Endodermal cell (in vitro differentiated cells): ENCODE results near the gene NRXN3. TPM values are rescaled to one million over a fixed set of nuclear protein-coding genes. Genes with fewer than 3 reads are reported as not detected.

Experiments used
- DNase-seq: peaks from one replicate; pipeline ENCODE4 v3.0.0-alpha.2; 2017
- H3K27ac ChIP-seq: 2 replicates; pipeline ENCODE4 v1.5.1; 2013; ENCODE audit warnings: mild to moderate bottlenecking, low read depth, low read length, moderate library complexity
- H3K27me3 ChIP-seq: 2 replicates; pipeline ENCODE4 v1.6.1; 2013; ENCODE audit warnings: mild to moderate bottlenecking, low read length, moderate library complexity; ENCODE audit not compliant: insufficient read depth, control insufficient read depth, poor library complexity, severe bottlenecking
- H3K36me3 ChIP-seq: 2 replicates; pipeline ENCODE4 v1.7.0; 2013; ENCODE audit warnings: mild to moderate bottlenecking, low read length, moderate library complexity; ENCODE audit not compliant: control insufficient read depth, insufficient read depth
- H3K4me1 ChIP-seq: one replicate; pipeline ENCODE4 v1.7.0; 2013; ENCODE audit warnings: low read length; ENCODE audit not compliant: control insufficient read depth, insufficient read depth
- H3K4me3 ChIP-seq: 2 replicates; pipeline ENCODE4 v1.5.1; 2013; ENCODE audit warnings: mild to moderate bottlenecking, low read length, moderate library complexity
- H3K9ac ChIP-seq: 2 replicates; pipeline ENCODE4 v1.6.1; 2013; ENCODE audit warnings: mild to moderate bottlenecking, low read length, moderate library complexity; ENCODE audit not compliant: poor library complexity, severe bottlenecking; ENCODE audit errors: extremely low read depth
- H3K9me3 ChIP-seq: 2 replicates; pipeline ENCODE4 v1.6.1; 2013; ENCODE audit warnings: mild to moderate bottlenecking, low read length, moderate library complexity; ENCODE audit not compliant: control insufficient read depth
- H3K27ac Mint-ChIP-seq: 2 replicates; pipeline ENCODE4 v1.8.0; 2020; ENCODE audit warnings: mixed read lengths
- H3K27me3 Mint-ChIP-seq: 2 replicates; pipeline ENCODE4 v1.8.0; 2021; ENCODE audit warnings: mild to moderate bottlenecking, mixed read lengths; ENCODE audit not compliant: insufficient read depth
- H3K36me3 Mint-ChIP-seq: 2 replicates; pipeline ENCODE4 v1.8.0; 2020; ENCODE audit warnings: low read depth, mixed read lengths
- H3K4me1 Mint-ChIP-seq: 2 replicates; pipeline ENCODE4 v1.8.0; 2020; ENCODE audit warnings: mixed read lengths
- H3K4me3 Mint-ChIP-seq: 2 replicates; pipeline ENCODE4 v1.8.0; 2020; ENCODE audit warnings: mild to moderate bottlenecking, moderate library complexity, mixed read lengths
- H3K9me3 Mint-ChIP-seq: 2 replicates; pipeline ENCODE4 v1.8.0; 2020; ENCODE audit warnings: mild to moderate bottlenecking, mixed read lengths
- CTCF ChIP-seq: fragments of 200-600 bp; sonication (generic); conservative IDR thresholded peaks from 2 replicates; pipeline ENCODE4 v1.5.0; 2021; ENCODE audit warnings: antibody characterized with exemption, mild to moderate bottlenecking
- WGBS, 2 experiments: methylation state at CpG; one replicate each; pipeline versions ENCODE4 v1.1.5 to v1.1.7; 2013; ENCODE audit warnings: missing lambda C conversion rate in 2 of 2, mixed read lengths in 1 of 2; ENCODE audit not compliant: insufficient coverage in 1 of 2, insufficient read length in 1 of 2; 5-methylcytosine and 5-hydroxymethylcytosine counted together
- total RNA-seq, 2 donors: library from RNA; stranded (reverse); fragmentation: NEBNext Ultra II Directional in 1 of 2; extraction: Animal tissue kit (Norgen Biotek cat#: 25700) in 1 of 2; gene quantifications; 2 replicates in 1 of 2; 3 replicates in 1 of 2; pipeline ENCODE4 v1.2.1, GENCODE V29; 2021

Gene NRXN3
- total RNA-seq, 2 donors from 2014 or later, result 20.9 to 21.4 TPM

GRCh38 chr14:79629411-79630287, 1459.5 kb downstream of the NRXN3 start:
- no peak overlapping the region for H3K4me3 ChIP-seq

DNA sequence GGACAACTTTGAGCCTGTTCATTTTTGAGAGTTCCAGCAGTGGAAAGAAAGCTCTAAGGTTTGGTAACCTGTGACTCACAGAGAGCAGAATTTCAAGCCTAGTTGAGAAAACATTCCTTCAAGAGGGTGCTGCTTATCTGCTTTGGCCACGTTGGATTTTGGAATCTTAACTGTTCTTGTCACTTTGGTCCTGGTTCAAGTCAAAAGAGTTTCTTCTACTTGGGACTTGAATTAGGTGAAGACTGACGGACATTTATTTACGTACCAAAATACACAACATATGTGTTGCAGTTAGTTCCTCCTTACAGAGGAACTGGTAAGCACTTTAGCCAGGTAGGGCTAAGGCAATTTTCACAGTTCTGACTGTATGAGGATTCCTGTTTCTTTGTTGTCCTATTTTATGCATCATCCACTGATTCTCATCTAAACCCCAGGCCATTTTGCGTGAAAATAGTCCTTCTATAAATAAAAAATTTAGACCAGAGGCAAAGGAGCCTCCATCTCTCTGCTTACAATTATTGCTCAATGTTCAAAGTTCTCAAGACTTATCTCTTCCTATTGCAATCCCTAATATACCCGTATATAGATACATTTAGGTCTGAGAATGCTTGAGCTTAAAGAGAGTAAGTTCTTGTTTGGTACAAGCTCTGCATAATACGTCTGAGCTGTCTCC, 1460.3 kb downstream of the NRXN3 start:
- Mint-ChIP-seq H3K27ac (no peak overlapping the region), H3K4me3 (no peak overlapping the region), H3K4me1 (peaks cover 8% of the 10 kb centered on the region), H3K36me3 (peaks cover 6% of the 10 kb centered on the region), H3K9me3 (peaks cover 12% of the 10 kb centered on the region), H3K27me3 (no peaks in the 10 kb centered on the region)
- Histone ChIP-seq H3K4me3 (no peak overlapping the region), H3K36me3 (no peaks in the 10 kb centered on the region), H3K27me3 (no peaks in the 10 kb centered on the region), H3K4me1 (no peaks in the 10 kb centered on the region), H3K9me3 (peaks cover 6% of the 10 kb centered on the region), H3K9ac (no peak overlapping the region), H3K27ac (no peak overlapping the region)
- DNase-seq, result no peak
- no peak for TF ChIP-seq CTCF
- WGBS, 2 experiments, result 89 to 90% methylated on average over 5 to 6 of the region's 6 CpGs

More at GRCh38 chr14:79629411-79630287, 1459.5 kb downstream of the NRXN3 start:
- H3K4me3 Mint-ChIP-seq, result no peak overlapping the region
- no peaks in the 10 kb centered on the region for H3K4me1 ChIP-seq
- H3K36me3 ChIP-seq, result no peaks in the 10 kb centered on the region
- WGBS, 2 experiments, result 82 to 86% methylated on average over 3 to 6 of the region's 6 CpGs
- no peaks in the 10 kb centered on the region for H3K27me3 ChIP-seq
- peaks cover 6% of the 10 kb centered on the region for H3K9me3 ChIP-seq
- no peaks in the 10 kb centered on the region for H3K27me3 Mint-ChIP-seq
- peaks cover 12% of the 10 kb centered on the region for H3K9me3 Mint-ChIP-seq
- H3K9ac ChIP-seq, result no peak overlapping the region
- no peak overlapping the region for H3K27ac Mint-ChIP-seq
- DNase-seq, result no peak
- H3K4me1 Mint-ChIP-seq, result peaks cover 8% of the 10 kb centered on the region
- H3K36me3 Mint-ChIP-seq, result peaks cover 6% of the 10 kb centered on the region
- no peak for TF ChIP-seq CTCF
- H3K27ac ChIP-seq, result no peak overlapping the region

- Histone ChIP-seq H3K27me3 (no peaks in the 10 kb centered on the region), H3K27ac (no peak overlapping the region), H3K4me1 (no peaks in the 10 kb centered on the region), H3K9me3 (peaks cover 6% of the 10 kb centered on the region), H3K9ac (no peak overlapping the region), H3K36me3 (no peaks in the 10 kb centered on the region), H3K4me3 (no peak overlapping the region)
- 77 to 89% methylated on average over 3 to 25 of the region's 25 CpGs for WGBS, 2 experiments
- peak; percentile 45 for TF ChIP-seq CTCF
- H3K36me3 Mint-ChIP-seq, result peaks cover 6% of the 10 kb centered on the region
- H3K27ac Mint-ChIP-seq, result no peak overlapping the region
- peaks cover 8% of the 10 kb centered on the region for H3K4me1 Mint-ChIP-seq
- no peak overlapping the region for H3K4me3 Mint-ChIP-seq
- no peaks in the 10 kb centered on the region for H3K27me3 Mint-ChIP-seq
- peak; percentile 72 for DNase-seq
- H3K9me3 Mint-ChIP-seq, result peaks cover 12% of the 10 kb centered on the region
These were observed 1461.1 kb downstream of the NRXN3 start for GRCh38 chr14:79631276-79631675.
